ENCODE measurements around the gene MEAF6.

MEAF6 gene

DNA sequence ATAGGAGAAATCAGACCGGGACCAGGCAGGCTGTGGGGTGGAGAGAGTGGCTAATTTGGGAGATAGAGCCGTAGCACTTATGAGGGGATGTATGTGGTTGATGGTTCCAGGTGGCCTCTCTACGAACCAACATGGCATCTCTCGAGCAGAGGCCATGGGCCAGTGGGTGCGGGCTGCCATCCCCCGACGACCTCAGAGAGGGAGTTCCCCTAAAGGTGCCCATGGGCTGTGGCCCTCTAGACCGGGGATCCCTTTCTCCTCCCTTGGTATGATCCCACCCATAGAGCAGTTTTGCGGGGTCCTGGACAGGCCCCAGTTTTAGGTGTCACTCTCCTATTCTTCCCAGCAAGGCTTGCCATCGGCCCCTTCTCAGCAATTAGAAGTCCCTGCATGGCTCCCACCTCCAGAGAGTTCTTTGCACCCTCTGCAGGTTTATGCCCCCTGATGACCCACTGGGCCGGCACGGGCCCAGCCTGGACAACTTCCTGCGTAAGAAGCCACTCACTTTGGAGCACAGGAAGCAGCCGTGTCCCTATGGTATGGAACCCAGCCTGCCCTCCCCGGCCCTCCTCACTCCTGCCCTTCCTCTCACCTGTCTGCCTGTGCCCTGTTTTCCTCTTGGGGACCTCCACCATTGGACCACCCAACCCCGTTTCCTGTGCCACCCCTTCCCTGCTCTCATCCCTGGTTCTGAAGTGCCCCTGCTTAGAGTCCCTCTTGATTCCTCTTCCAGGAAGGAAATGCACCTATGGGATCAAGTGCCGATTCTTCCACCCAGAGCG is 32.4 kb downstream of the MEAF6 start:
- no peaks in the 10 kb centered on the region for H3K9me3 Mint-ChIP-seq
- no peak for DNase-seq (ENCODE audit: low spot score in 2 of 2)
- H3K36me3 Mint-ChIP-seq: peaks cover 99% of the 10 kb centered on the region

DNA sequence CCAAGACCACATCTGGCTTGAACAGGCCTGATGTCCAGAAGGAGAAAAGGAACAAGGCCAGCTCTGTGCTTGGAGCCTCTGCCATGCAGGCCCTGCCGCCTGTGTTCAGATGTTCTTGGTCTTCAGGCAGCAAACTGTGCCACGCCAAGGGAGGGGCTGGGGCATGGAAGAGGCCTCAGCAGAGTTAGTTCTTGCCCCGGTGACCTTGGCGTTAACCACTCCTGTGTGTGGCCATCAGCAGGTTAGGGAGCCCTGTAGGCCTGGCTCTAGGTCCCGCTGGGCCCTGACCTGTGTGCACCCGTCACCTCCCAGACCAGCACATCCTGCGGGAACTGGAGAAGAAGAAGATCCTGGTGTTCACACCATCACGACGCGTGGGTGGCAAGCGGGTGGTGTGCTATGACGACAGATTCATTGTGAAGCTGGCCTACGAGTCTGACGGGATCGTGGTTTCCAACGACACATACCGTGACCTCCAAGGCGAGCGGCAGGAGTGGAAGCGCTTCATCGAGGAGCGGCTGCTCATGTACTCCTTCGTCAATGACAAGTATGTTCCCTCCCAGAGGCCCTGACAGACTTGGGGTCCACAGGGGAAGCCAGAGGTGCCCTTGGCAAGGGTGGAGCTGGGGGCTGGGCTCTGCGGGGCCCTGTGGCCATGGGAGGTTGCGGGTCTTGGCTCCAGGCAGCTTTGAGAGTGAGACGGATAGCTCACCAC is 33.1 kb downstream of the MEAF6 start:
- H3K4me1 Mint-ChIP-seq: peaks cover 59% of the 10 kb centered on the region

More for the DNA sequence above, 32.4 kb downstream of the MEAF6 start:
- Mint-ChIP-seq H3K4me3 (peak overlapping the region; percentile 95), H3K27ac (peak overlapping the region; percentile 87), H3K4me1 (peaks cover 62% of the 10 kb centered on the region)
- no peak for ATAC-seq

DNA sequence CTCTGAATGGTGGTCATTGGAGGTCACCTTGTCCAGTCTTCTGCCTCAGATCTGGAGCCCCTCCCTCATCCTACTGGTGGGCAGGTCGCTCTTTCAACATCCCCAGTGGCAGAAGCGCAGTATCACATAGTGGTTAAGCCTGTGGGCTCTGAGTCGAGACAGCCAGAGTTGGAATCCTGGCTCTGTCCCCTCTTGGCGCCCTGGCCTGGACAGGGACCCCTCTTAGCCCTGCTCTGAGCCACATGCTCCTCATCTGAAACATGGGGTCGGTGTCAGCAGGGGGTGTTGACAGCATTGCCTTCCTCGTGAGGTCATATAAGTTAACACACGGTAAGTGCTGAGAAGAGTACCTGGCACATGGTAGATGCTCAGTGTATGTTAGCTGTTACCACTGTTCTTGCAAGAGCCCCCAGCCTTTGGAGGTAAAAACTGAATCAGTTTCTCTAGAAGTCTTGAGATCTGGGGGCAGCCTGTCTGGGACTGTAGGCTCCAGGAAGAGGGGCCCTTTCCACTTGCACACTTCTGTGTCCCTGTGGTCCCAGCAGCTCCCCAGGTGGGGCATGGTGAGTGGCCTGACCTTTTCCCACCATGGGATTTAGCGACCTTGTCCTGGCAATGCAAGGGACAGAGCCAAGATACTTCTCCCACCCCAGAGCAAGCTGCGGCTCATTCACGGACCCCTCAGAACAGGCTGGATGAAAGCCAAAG is 33.8 kb downstream of the MEAF6 start:
- Mint-ChIP-seq H3K4me1 (peaks cover 58% of the 10 kb centered on the region), H3K4me3 (peak overlapping the region; percentile 95), H3K36me3 (peaks cover 100% of the 10 kb centered on the region)

More for the DNA sequence above, 33.1 kb downstream of the MEAF6 start:
- Mint-ChIP-seq H3K4me3 (peak overlapping the region; percentile 95), H3K27ac (peak overlapping the region; percentile 87), H3K36me3 (peaks cover 99% of the 10 kb centered on the region), H3K9me3 (no peaks in the 10 kb centered on the region)
- no peak for ATAC-seq
- peak in 1 of 2 donors; percentile 66 for DNase-seq (ENCODE audit: low spot score in 2 of 2)

DNA sequence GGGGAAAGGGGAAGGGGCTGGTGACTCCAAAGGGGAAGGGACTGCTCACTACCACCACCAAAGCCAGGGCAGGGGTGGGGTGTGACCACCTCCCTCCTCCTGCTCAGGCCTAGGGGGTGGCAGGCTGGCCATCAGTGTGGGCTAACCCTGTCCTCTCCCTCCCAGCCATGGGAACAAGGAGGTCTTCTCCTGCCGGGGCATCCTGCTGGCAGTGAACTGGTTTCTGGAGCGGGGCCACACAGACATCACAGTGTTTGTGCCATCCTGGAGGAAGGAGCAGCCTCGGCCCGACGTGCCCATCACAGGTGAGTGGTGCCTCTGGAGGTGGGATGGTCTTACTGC is 34.5 kb downstream of the MEAF6 start:
- peak overlapping the region; percentile 97 for H3K27ac Mint-ChIP-seq
- no peaks in the 10 kb centered on the region for H3K9me3 Mint-ChIP-seq
- H3K4me1 Mint-ChIP-seq: peaks cover 58% of the 10 kb centered on the region
- ATAC-seq (no peak), DNase-seq (ENCODE audit: low spot score in 2 of 2) (no peak)
- H3K4me3 Mint-ChIP-seq: peak overlapping the region; percentile 95
- H3K36me3 Mint-ChIP-seq: peaks cover 100% of the 10 kb centered on the region

More for the DNA sequence above, 33.8 kb downstream of the MEAF6 start:
- DNase-seq (ENCODE audit: low spot score in 2 of 2): no peak
- H3K9me3 Mint-ChIP-seq: no peaks in the 10 kb centered on the region
- ATAC-seq: no peak
- H3K27ac Mint-ChIP-seq: peak overlapping the region; percentile 87

DNA sequence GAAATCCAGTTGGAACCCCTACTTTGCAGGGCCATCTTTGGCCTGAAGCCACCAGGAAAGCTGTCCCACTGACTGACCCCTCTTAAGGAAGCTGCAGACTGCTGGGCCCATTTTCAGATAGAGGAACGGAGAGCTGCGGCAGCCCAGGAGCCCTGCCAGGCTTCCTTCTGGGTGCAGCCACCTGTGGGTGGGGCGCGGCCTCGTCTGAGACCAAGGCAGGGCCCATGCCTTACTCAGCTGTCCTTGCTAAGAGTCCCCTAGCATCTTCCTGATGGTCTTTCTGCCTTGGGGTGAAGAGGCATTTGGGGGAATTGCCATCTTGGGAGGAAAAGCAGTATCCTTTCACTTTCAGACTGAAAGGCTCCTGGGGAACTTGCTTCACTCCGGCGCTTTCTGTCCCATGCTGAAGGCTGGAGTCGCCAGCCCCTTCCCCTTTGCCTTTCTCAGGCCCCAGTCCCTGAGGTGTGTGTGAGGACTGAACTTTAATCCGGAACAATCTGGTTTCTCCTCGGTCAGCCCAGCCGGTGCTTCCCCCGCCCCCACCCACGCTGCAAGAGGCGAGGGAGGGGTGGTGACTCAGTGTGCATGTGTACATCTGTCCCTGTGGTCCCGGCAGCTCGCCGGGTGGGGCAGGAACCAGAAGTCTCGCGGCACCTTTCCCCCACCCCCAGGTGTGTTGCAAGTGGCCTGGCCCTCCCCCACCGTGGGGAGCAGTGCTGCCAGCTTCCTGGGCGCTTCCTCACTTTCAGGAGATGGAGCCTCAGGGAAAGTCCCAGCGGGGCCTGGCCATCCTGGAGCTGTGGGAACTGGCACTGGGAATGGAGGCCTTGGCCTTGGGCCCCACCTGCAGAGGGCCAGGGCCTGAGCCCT is 35.1 kb downstream of the MEAF6 start:
- H3K27ac Mint-ChIP-seq: peak overlapping the region; percentile 97
- no peaks in the 10 kb centered on the region for H3K9me3 Mint-ChIP-seq
- peak overlapping the region; percentile 95 for H3K4me3 Mint-ChIP-seq
- peaks cover 100% of the 10 kb centered on the region for H3K36me3 Mint-ChIP-seq
- peaks cover 58% of the 10 kb centered on the region for H3K4me1 Mint-ChIP-seq
- ATAC-seq (peak; percentile 72), DNase-seq (ENCODE audit: low spot score in 2 of 2) (peak; percentile 69 to 90)

DNA sequence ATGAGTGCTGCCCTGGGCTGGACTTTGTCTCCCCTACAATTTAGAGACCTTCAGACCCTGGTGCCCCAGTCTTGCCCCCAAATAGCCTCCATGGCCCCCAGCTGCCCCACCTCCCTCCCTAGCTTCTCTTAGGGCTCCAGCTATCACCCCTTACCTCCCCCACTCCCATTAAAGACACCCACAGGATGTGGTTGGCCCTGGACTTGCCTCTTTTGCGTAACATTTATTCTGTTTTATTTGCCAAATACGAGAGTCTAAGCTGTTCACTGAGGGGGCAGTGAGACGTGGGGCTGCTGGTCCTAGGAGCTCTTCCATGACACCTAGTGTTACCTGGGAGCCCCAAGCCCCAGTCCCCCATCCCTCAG is 35.7 kb downstream of the MEAF6 start:
- peak overlapping the region; percentile 95 for H3K4me3 Mint-ChIP-seq
- DNase-seq (ENCODE audit: low spot score in 2 of 2): peak in 1 of 2 donors; percentile 74
- no peaks in the 10 kb centered on the region for H3K9me3 Mint-ChIP-seq
- peaks cover 53% of the 10 kb centered on the region for H3K4me1 Mint-ChIP-seq
- no peak for ATAC-seq
- H3K36me3 Mint-ChIP-seq: peaks cover 94% of the 10 kb centered on the region
- peak overlapping the region; percentile 97 for H3K27ac Mint-ChIP-seq

DNA sequence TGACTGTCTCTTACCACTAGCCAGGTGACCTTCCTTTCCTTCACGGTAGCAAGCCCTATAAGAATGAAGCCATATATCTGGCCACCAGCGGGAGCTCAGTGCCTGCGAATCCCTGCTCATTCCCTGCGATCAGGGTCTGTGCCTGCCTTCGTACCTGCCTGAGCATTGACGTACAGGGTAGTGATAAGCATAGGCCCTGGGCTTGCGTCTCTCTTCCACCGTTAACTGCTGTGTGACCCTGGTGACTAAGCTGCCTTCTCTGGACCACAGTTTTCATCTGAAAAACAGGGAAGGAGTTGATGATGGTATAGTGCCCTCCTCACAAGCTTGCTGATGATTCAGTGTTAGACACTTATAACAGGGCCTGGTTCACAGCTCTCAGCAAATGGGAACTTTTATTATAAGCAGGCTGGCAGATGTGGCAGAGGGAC is 36.1 kb downstream of the MEAF6 start:
- peaks cover 56% of the 10 kb centered on the region for H3K4me1 Mint-ChIP-seq
- peak overlapping the region; percentile 97 for H3K27ac Mint-ChIP-seq
- DNase-seq (ENCODE audit: low spot score in 2 of 2) (peak in 1 of 2 donors; percentile 75), ATAC-seq (peak; percentile 65)
- no peaks in the 10 kb centered on the region for H3K9me3 Mint-ChIP-seq
- peak overlapping the region; percentile 95 for H3K4me3 Mint-ChIP-seq
- peaks cover 90% of the 10 kb centered on the region for H3K36me3 Mint-ChIP-seq

DNA sequence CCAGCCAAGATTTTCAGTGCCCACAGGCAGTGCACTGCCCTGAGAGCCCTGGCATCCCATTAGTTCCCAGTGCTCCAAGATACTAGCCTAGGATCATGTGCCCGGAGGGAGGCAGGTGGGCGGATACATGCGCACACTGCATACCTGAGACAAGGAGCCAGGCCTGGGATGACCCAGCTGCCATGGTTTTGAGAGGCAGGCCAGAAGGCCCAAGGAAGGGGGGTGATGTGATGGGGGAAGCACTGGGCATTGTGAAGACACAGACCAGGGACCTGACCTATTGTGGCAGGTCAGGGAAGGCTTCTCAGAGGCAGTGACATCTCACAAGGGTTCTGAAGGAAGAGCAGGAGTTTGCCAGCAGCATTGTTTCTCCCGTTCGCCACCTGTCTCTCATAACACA is 36.6 kb downstream of the MEAF6 start:
- DNase-seq (ENCODE audit: low spot score in 2 of 2): peak in 1 of 2 donors; percentile 70
- no peak for ATAC-seq
- Mint-ChIP-seq H3K4me3 (peak overlapping the region; percentile 95), H3K27ac (peak overlapping the region; percentile 97), H3K9me3 (no peaks in the 10 kb centered on the region), H3K4me1 (peaks cover 61% of the 10 kb centered on the region), H3K36me3 (peaks cover 85% of the 10 kb centered on the region)

DNA sequence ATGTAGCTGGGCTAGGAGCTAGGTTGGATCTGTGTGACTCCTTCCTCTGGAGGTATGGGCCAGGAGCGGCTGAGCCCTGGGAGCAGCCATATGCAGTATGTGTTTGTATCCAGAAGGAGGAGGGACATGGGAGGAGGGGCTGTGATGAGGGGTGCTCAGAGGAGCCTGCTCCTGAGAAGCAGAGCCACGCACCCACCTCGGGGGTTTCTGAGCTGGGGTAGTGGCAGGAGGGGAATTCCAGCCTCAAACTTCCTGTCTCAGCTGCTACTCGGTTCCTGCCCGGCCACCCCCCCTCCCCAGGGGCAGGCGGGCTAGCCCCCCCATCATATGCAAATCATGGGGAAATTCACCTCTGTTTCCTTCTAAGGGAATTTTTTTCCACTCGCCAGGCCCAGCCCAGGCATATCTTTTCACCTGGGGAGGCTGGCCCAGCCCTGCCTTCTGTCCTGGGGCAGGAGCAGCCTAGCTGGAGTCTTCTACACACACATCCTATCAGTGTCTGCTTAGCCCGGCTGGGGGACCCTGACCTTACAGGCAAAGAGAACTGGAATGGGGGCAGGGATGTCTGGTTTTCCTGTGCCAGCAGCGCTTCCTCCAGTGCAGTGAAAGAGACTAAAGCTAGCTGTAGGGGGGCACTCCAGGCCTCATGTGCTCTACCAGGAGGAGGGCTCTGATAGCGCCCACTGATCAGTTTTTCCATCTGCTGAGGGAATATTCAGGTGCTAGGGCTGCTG is 37.2 kb downstream of the MEAF6 start:
- peaks cover 62% of the 10 kb centered on the region for H3K4me1 Mint-ChIP-seq
- H3K36me3 Mint-ChIP-seq: peaks cover 79% of the 10 kb centered on the region
- H3K9me3 Mint-ChIP-seq: no peaks in the 10 kb centered on the region
- peak overlapping the region; percentile 97 for H3K27ac Mint-ChIP-seq
- DNase-seq (ENCODE audit: low spot score in 2 of 2) (peak; percentile 61 to 89), ATAC-seq (peak; percentile 49)
- peak overlapping the region; percentile 95 for H3K4me3 Mint-ChIP-seq

DNA sequence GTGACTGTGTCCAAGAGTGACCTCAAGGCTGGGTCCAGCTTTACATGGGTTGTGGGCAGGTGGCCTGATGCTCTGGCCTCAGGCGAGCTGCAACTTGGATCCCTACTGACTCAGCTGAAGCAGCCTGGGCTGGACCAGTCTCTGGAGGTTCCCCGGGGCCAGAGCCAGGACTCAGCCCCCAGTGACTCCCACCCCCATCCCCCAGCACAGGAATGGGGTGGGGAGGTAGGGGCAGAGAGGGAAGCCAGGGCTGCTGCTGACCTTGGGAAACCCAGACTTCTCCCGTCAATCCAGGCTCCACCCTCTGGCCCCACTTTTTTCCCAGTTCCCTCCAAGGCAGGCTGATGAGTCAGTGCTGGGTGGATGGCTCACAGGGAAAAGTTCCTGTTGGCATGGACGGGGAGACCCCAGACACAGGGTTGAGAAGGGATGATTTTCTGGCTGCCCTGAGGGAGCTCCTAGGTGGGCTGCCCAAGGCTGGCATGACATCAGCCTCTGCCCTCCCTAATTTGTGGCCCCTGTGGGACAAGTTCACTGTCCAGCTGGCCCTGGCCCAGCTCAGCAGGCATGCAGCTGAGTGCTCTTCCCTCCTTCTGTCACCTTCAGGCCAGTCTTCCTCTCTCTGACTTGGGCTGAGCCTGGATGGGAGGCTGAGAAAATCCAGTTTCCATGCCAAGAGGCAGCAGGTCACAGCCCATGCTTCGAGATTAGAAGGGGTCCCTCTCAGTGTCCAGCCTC is 37.9 kb downstream of the MEAF6 start:
- Mint-ChIP-seq H3K36me3 (peaks cover 72% of the 10 kb centered on the region), H3K27ac (peak overlapping the region; percentile 97)

DNA sequence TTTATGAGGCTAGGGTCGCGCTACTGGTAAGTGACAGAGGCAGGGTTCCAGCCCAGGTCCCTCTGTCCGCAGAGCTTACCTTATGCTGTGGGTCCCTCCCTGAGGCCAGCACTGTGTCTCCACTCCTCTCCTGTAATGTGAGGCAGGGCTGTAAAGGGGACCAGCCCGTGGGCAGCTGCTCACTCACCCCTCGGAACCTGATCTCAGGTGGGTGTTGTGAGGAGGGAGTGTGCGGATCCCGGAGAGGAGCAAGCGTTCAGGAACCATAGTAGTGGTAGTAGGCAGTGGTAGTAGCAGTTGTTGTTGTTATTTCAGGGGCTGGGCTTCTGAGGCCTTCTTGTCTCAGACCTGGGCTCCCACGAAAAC is 38.5 kb downstream of the MEAF6 start:
- Mint-ChIP-seq H3K27ac (peak overlapping the region; percentile 97), H3K9me3 (no peaks in the 10 kb centered on the region), H3K4me3 (peak overlapping the region; percentile 95), H3K36me3 (peaks cover 66% of the 10 kb centered on the region), H3K4me1 (peaks cover 61% of the 10 kb centered on the region)
- ATAC-seq (no peak), DNase-seq (ENCODE audit: low spot score in 2 of 2) (peak in 1 of 2 donors; percentile 61)

More for the DNA sequence above, 37.9 kb downstream of the MEAF6 start:
- Mint-ChIP-seq H3K4me1 (peaks cover 62% of the 10 kb centered on the region), H3K9me3 (no peaks in the 10 kb centered on the region), H3K4me3 (peak overlapping the region; percentile 95)
- no peak for ATAC-seq
- DNase-seq (ENCODE audit: low spot score in 2 of 2): no peak

DNA sequence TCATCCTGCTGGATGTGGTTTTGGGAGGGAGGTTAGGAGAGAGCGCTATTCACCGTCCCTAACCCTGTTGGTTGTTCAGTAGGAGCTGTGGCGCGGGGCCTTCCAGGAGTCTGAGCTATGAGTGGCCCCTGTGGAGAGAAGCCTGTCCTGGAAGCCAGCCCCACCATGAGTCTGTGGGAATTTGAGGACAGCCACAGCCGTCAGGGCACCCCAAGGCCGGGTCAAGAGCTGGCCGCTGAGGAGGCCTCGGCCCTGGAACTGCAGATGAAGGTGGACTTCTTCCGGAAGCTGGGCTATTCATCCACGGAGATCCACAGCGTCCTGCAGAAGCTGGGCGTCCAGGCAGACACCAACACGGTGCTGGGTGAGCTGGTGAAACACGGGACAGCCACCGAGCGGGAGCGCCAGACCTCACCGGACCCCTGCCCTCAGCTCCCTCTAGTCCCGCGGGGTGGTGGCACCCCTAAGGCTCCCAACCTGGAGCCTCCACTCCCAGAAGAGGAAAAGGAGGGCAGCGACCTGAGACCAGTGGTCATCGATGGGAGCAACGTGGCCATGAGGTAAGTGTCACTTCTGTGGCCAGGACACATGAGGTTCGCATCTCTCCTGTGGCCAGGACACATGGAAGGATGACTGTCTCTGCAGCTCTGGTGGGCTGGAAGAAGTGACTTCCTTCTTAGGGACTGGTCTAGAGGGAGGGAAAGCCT is 39.0 kb downstream of the MEAF6 start:
- peak overlapping the region; percentile 97 for H3K27ac Mint-ChIP-seq
- H3K4me1 Mint-ChIP-seq: peaks cover 55% of the 10 kb centered on the region
- H3K9me3 Mint-ChIP-seq: no peaks in the 10 kb centered on the region
- peaks cover 61% of the 10 kb centered on the region for H3K36me3 Mint-ChIP-seq
- peak overlapping the region; percentile 95 for H3K4me3 Mint-ChIP-seq
- ATAC-seq (no peak), DNase-seq (ENCODE audit: low spot score in 2 of 2) (peak in 1 of 2 donors; percentile 64)
